C4-2B (cell line): ENCODE results near the gene PRPSAP1.

Experiments
- H3K27ac ChIP-seq: fragments of 450-650 bp; 2 replicates; pipeline ENCODE4 v1.5.1; 2017
- CTCF ChIP-seq: fragments of 450-650 bp; conservative IDR thresholded peaks from 2 replicates; pipeline ENCODE4 v1.5.1; 2017; ENCODE audit warnings: mild to moderate bottlenecking
- ZFX ChIP-seq: fragments of 450-650 bp; IDR thresholded peaks from 2 replicates; pipeline ENCODE4 v1.6.1; 2017

Gene PRPSAP1

DNA sequence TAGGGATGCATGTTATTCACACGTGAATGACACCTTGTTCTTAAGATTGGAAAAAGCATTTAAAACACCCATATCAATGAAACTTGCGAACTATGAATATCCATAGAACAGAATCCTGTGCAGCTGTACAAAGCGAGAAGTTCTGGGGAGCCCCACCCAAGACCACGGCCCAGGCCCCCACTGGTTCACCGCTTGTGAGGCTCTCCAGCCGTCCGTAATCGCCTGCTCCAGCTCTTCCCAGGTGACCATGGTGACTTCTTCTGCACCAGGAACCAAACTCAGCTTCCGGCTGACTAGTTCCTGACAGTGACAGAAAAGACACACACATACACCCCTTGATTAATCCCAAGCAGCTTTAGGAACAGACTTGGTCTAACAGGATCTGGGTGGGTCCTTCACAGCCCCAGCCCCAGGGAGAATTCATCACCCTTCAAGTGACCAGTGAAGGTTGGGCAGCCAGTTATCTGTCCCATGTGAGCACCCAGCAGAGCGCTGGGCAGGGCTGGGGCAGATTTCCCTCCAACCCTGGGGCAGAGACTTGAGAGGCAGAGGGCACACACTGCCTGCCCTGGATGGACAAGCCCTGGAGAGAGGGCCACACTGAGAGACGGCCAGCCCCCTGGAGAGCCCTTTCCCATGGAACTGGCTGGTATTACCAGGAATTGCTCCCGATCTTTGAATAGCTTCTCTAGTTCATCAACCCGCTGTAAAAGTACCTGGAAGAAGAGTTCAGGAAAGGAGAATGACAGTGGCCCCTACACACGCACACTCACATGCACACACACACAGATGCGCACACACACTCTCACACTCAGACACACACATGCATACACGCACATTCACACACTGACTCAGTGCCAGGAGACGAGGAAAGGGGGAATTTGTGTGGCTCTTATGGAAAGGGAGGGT, 49.2 kb downstream of the PRPSAP1 start:
- H3K27ac ChIP-seq, result no peak overlapping the region
- TF ChIP-seq ZFX, result no peak
- TF ChIP-seq CTCF, result no peak

GRCh38 chr17:76297436-76297835, 56.3 kb downstream of the PRPSAP1 start:
- H3K27ac ChIP-seq, result no peak overlapping the region
- TF ChIP-seq CTCF, result no peak
- TF ChIP-seq ZFX, result no peak

DNA sequence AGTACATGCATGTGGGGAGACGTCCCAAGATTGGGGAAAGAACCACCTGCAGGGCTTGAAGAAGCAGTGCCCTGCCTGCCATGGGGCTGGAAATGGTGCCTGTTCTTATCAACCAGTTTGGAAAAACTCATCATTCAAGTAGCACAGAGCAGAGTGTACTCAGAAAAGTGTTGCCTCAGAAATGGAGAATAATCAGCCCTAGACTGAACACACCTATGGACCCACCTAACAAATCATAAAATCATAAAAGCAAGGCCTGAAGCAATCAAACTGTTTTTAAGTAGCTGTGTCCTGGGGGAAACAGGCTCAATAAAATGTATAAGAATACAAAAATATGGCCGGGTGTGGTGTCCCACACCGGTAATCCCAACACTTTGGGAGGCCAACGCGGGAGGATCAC, 56.8 kb downstream of the PRPSAP1 start:
- TF ChIP-seq CTCF (no peak), ZFX (no peak)
- H3K27ac ChIP-seq, result no peak overlapping the region

DNA sequence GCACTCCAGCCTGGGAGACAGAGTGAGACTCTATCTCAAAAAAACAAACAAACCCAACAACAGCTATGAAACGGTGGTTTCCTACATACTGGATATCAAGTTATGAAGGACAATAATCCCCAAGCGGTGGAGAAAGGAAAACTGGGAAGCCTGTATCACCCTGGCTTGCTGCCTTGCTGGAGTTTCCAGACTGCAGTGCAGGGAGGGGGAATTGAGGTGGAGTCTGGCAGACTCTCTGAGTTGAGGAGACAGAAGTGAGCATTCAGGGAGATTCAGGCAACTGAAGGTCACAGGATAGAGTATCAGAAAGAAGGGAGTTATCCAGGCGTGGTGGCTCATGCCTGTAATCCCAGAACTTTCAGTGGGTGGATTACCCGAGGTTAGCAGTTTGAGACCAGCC, 57.5 kb downstream of the PRPSAP1 start:
- no peak for TF ChIP-seq ZFX
- TF ChIP-seq CTCF, result no peak
- no peak overlapping the region for H3K27ac ChIP-seq

DNA sequence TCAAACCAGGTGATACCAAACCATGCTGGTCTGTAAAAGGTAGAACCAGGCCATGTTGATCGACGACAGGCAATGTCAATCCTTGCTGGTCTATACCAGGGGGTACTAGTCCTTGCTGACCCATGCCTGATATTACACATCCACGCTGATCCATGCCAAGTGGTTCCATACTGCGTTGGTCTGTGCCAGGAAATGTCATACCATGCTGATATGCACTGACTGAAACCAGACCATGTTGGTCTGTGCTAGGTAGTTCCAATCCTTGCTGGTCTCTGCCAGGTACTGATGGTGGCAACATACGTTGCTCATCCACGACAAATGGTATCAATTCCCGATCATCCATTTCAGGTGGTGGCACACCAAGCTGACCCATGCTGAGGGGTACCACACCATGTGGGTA, 60.6 kb downstream of the PRPSAP1 start:
- H3K27ac ChIP-seq, result no peak overlapping the region
- no peak for TF ChIP-seq ZFX

DNA sequence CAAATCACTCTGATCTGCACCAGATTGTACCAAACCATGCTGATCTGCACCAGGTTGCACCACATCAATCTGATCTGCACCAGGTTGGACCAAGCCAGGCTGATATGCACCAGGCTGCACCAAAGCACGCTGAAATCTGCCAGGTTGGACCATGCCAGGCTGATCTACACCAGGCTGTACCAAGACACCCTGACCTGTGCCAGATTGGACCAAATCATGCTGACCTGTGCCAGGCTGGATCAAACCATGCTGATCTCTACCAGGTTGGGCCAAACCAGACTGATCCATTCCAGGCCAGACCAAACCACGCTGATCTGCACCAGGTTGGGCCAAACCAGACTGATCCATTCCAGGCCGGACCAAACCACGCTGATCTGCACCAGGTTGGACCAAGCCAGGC, 61.1 kb downstream of the PRPSAP1 start:
- TF ChIP-seq ZFX, result no peak
- no peak for TF ChIP-seq CTCF
- no peak overlapping the region for H3K27ac ChIP-seq

DNA sequence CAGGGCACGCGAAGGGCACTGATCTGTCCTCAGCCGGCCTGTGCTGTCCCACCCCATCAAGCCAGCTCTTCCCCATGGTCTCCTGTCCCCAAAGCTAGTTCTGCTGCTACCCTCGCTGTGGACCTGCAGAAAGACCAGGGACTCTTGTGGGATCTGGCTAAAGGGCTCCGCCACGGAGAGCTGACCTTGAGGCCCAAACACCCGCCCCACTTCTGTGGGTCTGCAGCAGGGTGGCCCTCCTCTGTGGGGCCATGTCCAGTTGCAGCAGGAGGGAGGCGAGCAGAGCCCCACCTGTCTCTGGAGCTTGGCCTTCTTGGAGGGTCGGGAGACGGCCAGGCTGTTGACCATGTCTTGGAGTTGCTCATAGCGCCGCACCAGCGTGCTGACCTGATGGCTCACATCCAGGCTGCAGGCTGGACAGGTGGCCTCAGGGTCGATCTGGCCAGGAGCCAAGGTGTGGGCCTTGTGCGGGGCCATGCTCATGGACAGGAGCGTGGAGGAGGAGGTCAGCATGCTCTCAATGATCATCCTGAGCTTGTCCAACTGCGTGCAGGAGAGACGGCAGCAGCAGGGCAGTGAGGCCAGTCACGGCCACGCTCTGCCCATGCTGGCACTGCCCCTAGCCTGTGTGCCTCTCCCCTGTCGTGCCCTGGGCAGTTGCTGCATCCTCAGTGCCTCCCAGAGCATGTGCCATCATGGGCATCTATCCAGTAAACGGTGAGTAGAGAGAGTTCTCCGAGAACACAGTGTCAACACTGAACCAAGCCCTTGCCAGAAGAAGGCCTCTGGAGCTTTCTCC, 71.9 kb downstream of the PRPSAP1 start:
- H3K27ac ChIP-seq, result peak overlapping the region; percentile 70
- TF ChIP-seq CTCF (no peak), ZFX (peak; percentile 54; the same call in 1 of the 2 replicates)
